ACC112 (cell line): ENCODE data around the gene DENND1A.

Source experiments
- H2AFZ ChIP-seq: fragments of 200-600 bp; sonication (generic); one replicate; pipeline ENCODE4 v1.6.0; 2017; ENCODE audit warnings: antibody characterized with exemption, low read length; ENCODE audit not compliant: unreplicated experiment
- H3K27ac ChIP-seq: fragments of 200-600 bp; sonication (generic); 2 replicates; pipeline ENCODE4 v1.5.1; 2014; ENCODE audit warnings: low read depth, mild to moderate bottlenecking, antibody characterized with exemption, low read length, moderate library complexity
- H3K27me3 ChIP-seq: fragments of 200-600 bp; sonication (generic); 2 replicates; pipeline ENCODE4 v1.6.1; 2014; ENCODE audit warnings: mild to moderate bottlenecking, antibody characterized with exemption, low read length, moderate library complexity, mixed read lengths; ENCODE audit not compliant: insufficient read depth
- H3K36me3 ChIP-seq: fragments of 200-600 bp; sonication (generic); 2 replicates; pipeline ENCODE4 v1.6.1; 2016; ENCODE audit warnings: mild to moderate bottlenecking, antibody characterized with exemption, low read length, moderate library complexity, mixed read lengths; ENCODE audit not compliant: insufficient read depth
- H3K4me1 ChIP-seq: fragments of 200-600 bp; sonication (generic); one replicate; pipeline ENCODE4 v1.6.1; 2016; ENCODE audit warnings: low read length, mixed read lengths; ENCODE audit not compliant: insufficient read depth, unreplicated experiment, control insufficient read depth
- H3K4me3 ChIP-seq: fragments of 200-600 bp; sonication (generic); 2 replicates; pipeline ENCODE4 v1.5.1; 2014; ENCODE audit warnings: mild to moderate bottlenecking, low read depth, low read length
- H3K79me2 ChIP-seq: fragments of 200-600 bp; sonication (generic); one replicate; pipeline ENCODE4 v1.6.0; 2016; ENCODE audit warnings: low read length; ENCODE audit not compliant: control insufficient read depth, unreplicated experiment, insufficient read depth

The DENND1A gene

DNA sequence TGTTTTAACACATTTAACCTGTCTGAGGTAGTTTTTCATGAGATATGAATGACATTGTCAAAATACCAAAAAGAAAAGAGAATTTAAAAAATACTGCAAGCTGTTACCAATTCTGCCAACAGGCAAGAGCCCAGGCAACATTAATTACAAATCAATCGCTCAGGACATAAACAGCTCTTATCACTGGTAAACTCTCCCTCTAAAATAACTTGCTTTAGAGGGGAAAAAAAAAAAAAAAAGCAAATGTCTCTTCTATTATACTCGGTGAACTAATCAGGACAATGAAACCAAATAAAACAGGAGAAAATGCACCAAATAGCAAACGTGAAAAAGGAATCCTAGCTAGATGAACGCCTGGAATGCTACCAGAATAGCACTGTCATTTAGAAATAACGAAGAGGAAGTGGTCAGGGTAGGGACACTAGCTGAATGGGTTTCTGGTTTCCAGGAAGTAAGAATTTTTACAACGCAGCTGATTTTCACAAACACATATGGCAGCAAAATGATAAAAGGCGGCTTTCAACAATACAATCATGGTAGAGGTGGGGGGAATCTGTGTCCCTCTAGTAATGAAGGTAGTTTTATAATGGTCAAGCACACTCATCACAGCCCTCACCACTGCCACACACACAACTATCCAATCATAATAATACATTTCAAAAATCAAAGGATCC is 94.9 kb downstream of the DENND1A start:
- Histone ChIP-seq H3K27me3 (no peaks in the 10 kb centered on the region), H2AFZ (no peak overlapping the region), H3K4me3 (no peak overlapping the region), H3K4me1 (no peaks in the 10 kb centered on the region), H3K79me2 (peaks cover 2% of the 10 kb centered on the region), H3K27ac (no peak overlapping the region), H3K36me3 (no peaks in the 10 kb centered on the region)

DNA sequence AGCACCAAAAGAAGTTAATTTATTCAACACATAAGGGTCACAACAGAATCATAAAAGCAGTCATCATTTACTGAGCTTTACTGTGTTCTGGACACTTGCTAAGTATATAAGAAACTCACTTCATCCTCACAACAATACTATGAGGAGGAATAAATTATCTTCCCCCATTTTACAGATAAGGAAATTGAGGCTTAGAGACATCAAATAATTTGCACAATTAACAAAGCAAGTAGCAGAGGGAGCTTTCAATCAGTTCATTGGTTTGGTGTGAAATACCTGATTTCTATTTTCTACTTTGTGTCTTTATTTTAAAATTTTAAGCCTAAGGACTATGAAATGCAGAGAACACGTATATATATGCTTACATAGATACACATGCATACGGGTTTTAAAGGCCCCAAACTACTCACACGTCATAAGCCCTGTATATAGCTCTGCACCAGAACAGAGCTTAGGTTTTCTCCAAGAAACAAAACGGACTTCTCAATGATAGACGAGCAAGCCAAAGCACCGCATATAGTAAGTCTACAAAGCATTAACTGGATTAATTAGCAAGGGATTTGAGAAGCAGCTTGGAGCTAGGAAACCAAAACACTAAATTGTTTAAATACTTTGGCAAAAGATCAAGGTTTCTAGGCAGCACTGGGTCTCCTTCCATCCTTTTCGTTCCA is 95.6 kb downstream of the DENND1A start:
- Histone ChIP-seq H3K27ac (no peak overlapping the region), H2AFZ (no peak overlapping the region), H3K4me3 (no peak overlapping the region), H3K36me3 (no peaks in the 10 kb centered on the region), H3K4me1 (no peaks in the 10 kb centered on the region), H3K79me2 (peaks cover 2% of the 10 kb centered on the region), H3K27me3 (no peaks in the 10 kb centered on the region)

DNA sequence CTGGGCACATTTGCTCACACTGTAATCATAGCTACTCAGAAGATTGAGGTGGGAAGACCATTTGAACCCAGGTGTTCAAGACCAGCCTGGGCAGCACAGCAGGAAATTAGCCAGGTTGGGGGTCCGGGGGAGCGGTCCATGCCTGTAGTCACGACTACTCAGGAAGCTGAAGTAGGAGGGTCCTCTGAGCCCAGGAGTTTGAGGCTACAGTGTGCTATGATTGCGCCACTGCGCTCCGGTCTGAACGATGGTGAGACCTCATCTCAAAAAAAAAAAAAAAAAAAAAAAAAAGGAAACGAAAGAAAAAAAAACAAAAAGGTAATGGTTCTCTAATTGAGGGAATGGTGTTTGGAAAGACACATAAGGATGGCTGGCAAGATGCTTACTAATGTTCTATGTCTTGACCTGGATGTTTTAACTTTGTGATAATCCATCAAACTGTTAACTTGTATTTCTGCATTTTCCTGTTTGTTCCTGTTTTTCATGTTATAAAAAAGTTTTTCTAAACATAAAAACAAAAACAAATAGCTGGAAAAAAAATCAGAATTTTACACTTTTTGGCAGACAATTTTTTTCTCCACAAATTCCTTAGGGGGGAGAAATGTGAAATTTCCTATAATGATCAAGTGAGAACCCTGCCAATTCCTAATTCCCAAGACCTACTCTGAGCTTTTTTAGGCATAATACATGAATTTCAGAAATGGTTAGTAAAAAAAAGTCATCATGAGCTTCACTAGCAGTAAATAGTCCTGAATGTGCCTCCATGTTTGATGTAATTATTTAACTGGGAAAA is 96.9 kb downstream of the DENND1A start:
- no peak overlapping the region for H3K27ac ChIP-seq
- H3K27me3 ChIP-seq: no peaks in the 10 kb centered on the region
- H3K4me3 ChIP-seq: no peak overlapping the region
- no peaks in the 10 kb centered on the region for H3K4me1 ChIP-seq
- no peak overlapping the region for H2AFZ ChIP-seq
- H3K36me3 ChIP-seq: no peaks in the 10 kb centered on the region
- peaks cover 2% of the 10 kb centered on the region for H3K79me2 ChIP-seq

DNA sequence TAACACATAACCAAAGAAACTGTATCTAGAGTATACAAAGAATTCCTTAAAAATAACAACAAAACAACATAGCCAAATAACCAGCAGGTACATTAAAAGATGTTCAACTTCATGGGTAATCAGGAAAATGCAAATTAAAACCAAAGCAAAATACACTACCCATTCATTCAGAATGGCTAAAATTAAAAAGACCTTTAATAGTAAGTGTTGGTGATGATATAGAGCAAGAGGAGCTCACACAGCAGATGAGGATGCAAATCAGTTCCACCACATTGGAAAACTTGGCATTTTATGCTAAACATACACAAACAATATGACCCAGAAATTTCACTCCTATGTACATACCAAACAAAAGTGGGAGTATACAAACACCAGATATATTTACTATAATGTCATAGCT is 97.8 kb downstream of the DENND1A start:
- H3K36me3 ChIP-seq: no peaks in the 10 kb centered on the region; the same call in none of the 2 replicates
- no peaks in the 10 kb centered on the region for H3K4me1 ChIP-seq
- peaks cover 2% of the 10 kb centered on the region for H3K79me2 ChIP-seq
- no peaks in the 10 kb centered on the region for H3K27me3 ChIP-seq
- no peak overlapping the region for H3K27ac ChIP-seq
- H2AFZ ChIP-seq: no peak overlapping the region
- no peak overlapping the region for H3K4me3 ChIP-seq

DNA sequence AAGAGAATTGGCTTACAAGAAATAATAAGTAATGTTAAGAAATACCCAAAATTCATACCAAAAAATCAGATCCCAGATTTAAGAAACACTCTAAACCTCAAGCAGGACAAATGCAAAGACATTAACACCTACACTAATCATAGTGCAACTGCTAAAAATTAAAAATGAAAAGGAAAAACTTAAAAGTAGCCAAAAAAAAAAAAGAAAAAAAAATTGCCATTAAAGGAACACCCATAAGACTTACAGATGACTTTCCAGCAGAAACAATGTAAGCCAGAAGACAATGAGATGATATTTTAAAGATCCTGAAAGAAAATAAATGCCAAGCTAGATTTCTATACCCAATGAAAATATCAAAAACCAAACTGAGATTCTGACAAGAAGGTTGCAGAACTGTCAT is 101.5 kb downstream of the DENND1A start:
- Histone ChIP-seq H3K36me3 (no peaks in the 10 kb centered on the region; the same call in none of the 2 replicates), H3K27me3 (no peaks in the 10 kb centered on the region), H3K79me2 (no peaks in the 10 kb centered on the region), H3K4me3 (no peak overlapping the region), H3K27ac (no peak overlapping the region), H3K4me1 (no peaks in the 10 kb centered on the region), H2AFZ (no peak overlapping the region)

DNA sequence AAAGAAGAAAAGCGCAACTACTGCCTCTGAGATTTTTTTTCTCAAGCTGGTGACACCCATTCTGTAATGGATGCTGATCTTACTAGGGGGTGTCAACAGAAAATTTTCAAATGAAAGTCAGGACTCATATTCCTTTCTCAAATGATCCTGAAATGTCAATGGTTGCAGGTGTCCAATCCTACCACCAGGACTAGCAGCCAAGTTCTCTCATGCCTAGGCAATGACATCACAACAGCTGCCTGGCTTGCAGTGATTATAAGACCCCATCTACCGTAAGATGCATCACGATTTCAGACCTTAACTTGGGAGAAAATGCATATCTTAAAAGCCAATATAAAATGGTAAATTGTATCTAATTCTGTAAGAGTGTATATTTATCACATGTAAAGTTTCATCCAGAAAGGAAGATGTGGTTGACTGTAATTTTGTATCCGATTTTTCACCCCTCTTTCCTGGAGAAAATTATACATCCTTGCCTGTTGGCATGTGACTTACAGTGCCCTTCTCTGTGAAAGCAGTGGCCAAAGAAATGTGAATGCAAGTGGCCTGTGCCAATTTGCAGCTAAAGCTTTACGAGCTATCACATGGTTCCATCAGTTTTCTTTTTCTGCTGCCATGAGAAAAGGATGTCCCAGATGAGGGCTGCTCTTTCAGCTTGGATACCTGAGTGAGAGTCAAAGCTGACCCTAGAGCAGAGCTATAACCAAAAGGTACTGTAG is 104.4 kb downstream of the DENND1A start:
- Histone ChIP-seq H2AFZ (no peak overlapping the region), H3K79me2 (no peaks in the 10 kb centered on the region), H3K27me3 (no peaks in the 10 kb centered on the region), H3K4me1 (no peaks in the 10 kb centered on the region), H3K36me3 (no peaks in the 10 kb centered on the region; the same call in none of the 2 replicates), H3K4me3 (no peak overlapping the region), H3K27ac (no peak overlapping the region)

DNA sequence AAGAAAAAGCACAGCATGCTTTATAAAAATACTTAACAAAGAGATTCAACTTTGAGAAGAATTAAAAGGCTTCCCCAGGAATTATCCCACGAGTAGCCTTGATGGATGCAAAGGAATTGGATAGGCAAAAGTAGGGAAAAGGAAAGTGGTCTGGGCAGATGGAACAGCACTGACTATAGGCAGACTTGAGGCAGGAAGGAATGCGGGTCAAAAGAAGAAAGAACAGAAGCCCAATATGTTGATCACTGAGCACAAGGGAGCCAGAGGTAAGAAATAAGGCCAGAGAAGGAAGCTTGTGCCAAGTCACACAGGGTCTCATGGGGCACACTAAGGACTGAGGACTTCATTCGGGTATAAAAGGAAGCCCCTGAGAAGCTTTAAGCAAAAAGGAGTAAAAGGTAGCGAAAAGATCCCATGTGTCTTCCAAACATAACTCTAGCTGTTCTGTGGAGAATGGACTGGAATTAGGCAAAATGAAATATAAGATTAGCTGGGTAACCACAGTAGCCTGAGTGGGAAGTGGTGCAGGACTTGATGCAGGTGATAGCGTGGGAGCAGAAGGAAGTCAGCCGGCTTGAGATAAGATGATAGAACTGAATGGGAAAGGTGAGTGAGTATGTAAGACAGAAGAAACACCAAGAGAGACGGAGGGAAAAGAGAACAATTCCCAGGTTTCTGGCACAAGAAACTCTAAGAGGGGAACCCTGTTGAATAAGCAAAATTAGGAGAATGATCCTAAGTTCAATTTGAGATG is 106.6 kb downstream of the DENND1A start:
- Histone ChIP-seq H3K4me1 (no peaks in the 10 kb centered on the region), H3K79me2 (no peaks in the 10 kb centered on the region), H3K4me3 (no peak overlapping the region), H2AFZ (no peak overlapping the region), H3K27me3 (no peaks in the 10 kb centered on the region), H3K36me3 (no peaks in the 10 kb centered on the region; the same call in none of the 2 replicates), H3K27ac (no peak overlapping the region)

DNA sequence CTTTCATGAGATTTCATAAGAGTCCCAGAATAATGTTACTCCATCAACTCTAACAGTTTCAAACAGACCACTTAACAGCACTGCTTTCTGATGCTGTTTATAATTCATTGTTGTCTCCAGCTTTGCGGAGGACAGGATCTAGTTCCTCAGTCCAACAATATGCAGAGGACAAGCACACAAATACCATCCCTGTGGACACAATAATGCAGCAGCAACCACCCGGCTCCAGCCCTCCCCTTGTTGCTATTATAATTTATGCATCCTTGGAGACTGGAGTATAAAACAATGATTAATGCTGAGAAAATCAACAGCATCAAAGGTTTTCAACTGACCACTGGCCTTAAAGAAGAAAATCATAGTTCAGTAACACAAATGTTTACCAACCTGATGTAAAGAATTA is 108.3 kb downstream of the DENND1A start:
- no peaks in the 10 kb centered on the region for H3K27me3 ChIP-seq
- no peaks in the 10 kb centered on the region for H3K79me2 ChIP-seq
- no peaks in the 10 kb centered on the region for H3K4me1 ChIP-seq
- no peaks in the 10 kb centered on the region for H3K36me3 ChIP-seq
- no peak overlapping the region for H3K27ac ChIP-seq
- H2AFZ ChIP-seq: no peak overlapping the region
- no peak overlapping the region for H3K4me3 ChIP-seq

DNA sequence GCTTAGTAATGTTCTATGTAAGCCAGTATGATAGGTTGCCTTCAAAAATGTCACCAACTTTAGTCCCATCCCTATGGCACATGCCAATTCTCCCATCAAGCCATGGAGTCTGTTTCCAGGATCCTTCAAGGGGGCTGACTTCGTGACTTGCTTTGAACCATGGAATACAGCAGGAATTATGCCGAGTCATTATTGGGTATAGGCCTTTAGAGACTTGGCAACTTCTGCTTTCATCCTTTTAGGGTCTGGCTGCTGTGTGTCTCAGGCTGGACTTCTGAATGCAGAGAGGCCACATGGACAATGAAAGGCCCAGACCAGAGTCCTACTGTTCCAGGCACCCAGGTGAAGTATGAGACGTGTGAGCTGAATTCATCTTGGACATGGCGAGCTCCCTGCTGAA is 109.8 kb downstream of the DENND1A start:
- Histone ChIP-seq H3K36me3 (no peaks in the 10 kb centered on the region), H2AFZ (no peak overlapping the region), H3K27ac (no peak overlapping the region), H3K27me3 (no peaks in the 10 kb centered on the region), H3K79me2 (no peaks in the 10 kb centered on the region), H3K4me1 (no peaks in the 10 kb centered on the region), H3K4me3 (no peak overlapping the region)
